HG03039 (cell line): ENCODE data around the gene TBC1D1.

Experiments used
- ATAC-seq: cut with Tn5 transposase; IDR thresholded peaks from one replicate; pipeline ENCODE4 v1.9.1; 2021; ENCODE audit warnings: mild to moderate bottlenecking, moderate library complexity; ENCODE audit not compliant: unreplicated experiment

TBC1D1 gene

GRCh38 chr4:37884855-37885487, 5.9 kb upstream of the TBC1D1 start:
- no peak for ATAC-seq

- no peak for ATAC-seq
Measured at GRCh38 chr4:37885496-37885895, 5.4 kb upstream of the TBC1D1 start.

- ATAC-seq: peak; percentile 4
Measured at GRCh38 chr4:37889849-37890800, 759 bp upstream of the TBC1D1 start.

- peak; percentile 46 for ATAC-seq
Measured at GRCh38 chr4:37891260-37892159, 626 bp downstream of the TBC1D1 start.

GRCh38 chr4:37892641-37893040, 1.8 kb downstream of the TBC1D1 start:
- ATAC-seq: peak; percentile 41

- ATAC-seq: no peak
Measured at GRCh38 chr4:37893164-37893563, 2.3 kb downstream of the TBC1D1 start.

- ATAC-seq: no peak
Measured at GRCh38 chr4:37895271-37895670, 4.4 kb downstream of the TBC1D1 start.

- no peak for ATAC-seq
Measured at GRCh38 chr4:37896206-37896860, 5.4 kb downstream of the TBC1D1 start.

- ATAC-seq: no peak
Measured at GRCh38 chr4:37902212-37902611, 11.3 kb downstream of the TBC1D1 start.

- no peak for ATAC-seq
Measured at GRCh38 chr4:37902738-37903693, 12.1 kb downstream of the TBC1D1 start.

GRCh38 chr4:37903901-37904300, 13.0 kb downstream of the TBC1D1 start:
- no peak for ATAC-seq

- ATAC-seq: no peak
Measured at GRCh38 chr4:37904824-37905223, 13.9 kb downstream of the TBC1D1 start.

GRCh38 chr4:37905533-37906169, 14.8 kb downstream of the TBC1D1 start:
- ATAC-seq: no peak

- ATAC-seq: no peak
Measured at GRCh38 chr4:37908488-37909331, 17.8 kb downstream of the TBC1D1 start.

GRCh38 chr4:37909332-37910090, 18.6 kb downstream of the TBC1D1 start:
- no peak for ATAC-seq

- ATAC-seq: no peak
Measured at GRCh38 chr4:37910091-37910486, 19.2 kb downstream of the TBC1D1 start.

GRCh38 chr4:37914539-37914938, 23.7 kb downstream of the TBC1D1 start:
- ATAC-seq: no peak
